GM12892 (cell line): ENCODE measurements around the gene ARRB2.

Experiments
- POLR2A ChIP-seq: IDR thresholded peaks from 2 replicates; pipeline ENCODE4 v1.6.1; 2011; ENCODE audit warnings: low read depth, low read length, control low read depth
- POLR2AphosphoS5 ChIP-seq: IDR thresholded peaks from 2 replicates; pipeline ENCODE4 v1.6.1; 2011; ENCODE audit warnings: low read depth, low read length, control low read depth
- TAF1 ChIP-seq: IDR thresholded peaks from 2 replicates; pipeline ENCODE4 v1.6.1; 2011; ENCODE audit warnings: low read depth, mild to moderate bottlenecking, control low read depth, low read length, borderline replicate concordance

DNA sequence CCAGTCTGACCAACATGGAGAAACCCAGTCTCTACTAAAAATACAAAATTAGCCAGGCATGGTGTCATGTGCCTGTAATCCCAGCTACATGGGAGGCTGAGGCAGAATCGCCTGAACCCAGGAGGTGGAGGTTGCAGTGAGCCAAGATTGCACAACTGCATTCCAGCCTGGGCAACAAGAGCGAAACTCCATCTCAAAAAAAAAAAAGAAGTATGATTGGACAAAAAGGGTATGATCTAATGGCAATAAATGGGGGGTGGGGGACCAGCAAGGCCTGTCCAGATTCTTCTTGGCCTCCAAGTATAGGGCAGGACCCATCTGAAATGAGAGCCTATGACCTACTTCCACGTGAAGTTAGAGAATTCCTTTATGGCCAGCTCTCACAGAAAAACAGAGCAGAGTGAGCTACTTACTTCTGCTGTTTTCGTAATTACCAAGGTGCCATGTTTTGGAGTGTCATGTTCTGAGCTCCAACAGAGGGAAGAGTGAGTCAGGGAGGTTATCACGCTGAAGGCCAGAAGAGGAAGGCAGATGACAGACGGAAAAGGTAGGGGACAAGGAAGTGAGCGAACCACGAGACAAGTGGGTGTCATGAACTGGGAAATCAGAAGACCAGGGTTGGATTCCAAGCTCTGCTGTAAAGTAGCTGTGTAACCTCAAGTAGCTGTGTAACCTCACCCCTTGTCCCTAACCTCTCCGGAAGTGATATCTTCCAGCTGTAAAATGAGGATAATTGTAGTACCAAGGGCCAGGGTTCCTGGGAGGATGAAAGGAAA lies 25.6 kb downstream of the ARRB2 start:
- TF ChIP-seq POLR2A (no peak), TAF1 (no peak), POLR2AphosphoS5 (no peak)
